ENCODE measurements around the gene ST6GALNAC1. TPM values are rescaled to one million over a fixed set of nuclear protein-coding genes. Genes with fewer than 3 reads are reported as not detected.

Gene ST6GALNAC1
- total and polyA plus RNA-seq, 2 of the 8 experiments (the other 6 are each of a cell fraction or from before 2014, with no cell fraction given): not detected

DNA sequence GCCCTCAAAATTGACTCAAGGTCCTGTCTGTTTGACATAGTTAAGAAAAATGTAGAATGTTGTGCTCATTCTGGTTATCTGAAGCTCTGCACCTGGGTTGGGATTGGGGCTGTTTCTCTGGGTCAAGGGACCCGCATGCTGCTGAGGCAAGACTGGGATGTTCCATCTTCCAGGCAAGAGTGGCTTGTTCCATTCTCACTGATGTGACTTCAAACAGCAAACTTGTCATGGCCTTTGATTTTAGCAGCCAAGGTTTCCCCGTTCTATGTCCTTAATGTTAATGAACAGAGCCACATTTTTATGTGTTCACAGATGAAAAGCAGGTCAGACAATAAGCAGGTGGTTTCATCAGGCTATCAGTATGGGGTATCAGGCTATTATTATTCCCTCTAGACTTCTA lies 25.7 kb downstream of the ST6GALNAC1 start:
- no peaks in the 10 kb centered on the region; a peak in 2 of 7 replicates for H3K27me3 ChIP-seq (replicated peaks in 1 of 4; ENCODE audit: control insufficient read depth in 3 of 4, extremely low read depth in 1 of 4, insufficient read depth in 3 of 4, low read length in 3 of 4)
- H2BK12ac ChIP-seq (ENCODE audit: low read depth, low read length): no peak overlapping the region
- no peak overlapping the region for H3K4me3 ChIP-seq (ENCODE audit: extremely low read depth in 1 of 4, insufficient read depth in 2 of 4, low read depth in 3 of 4, low read length in 4 of 4)
- no peak overlapping the region; a peak in 1 of 7 replicates for H3K9ac ChIP-seq (replicated peaks in 1 of 4; ENCODE audit: extremely low read depth in 1 of 4, low read depth in 3 of 4, low read length in 3 of 4)
- no peaks in the 10 kb centered on the region for H4K20me1 ChIP-seq (replicated peaks in 1 of 2; ENCODE audit: control insufficient read depth in 1 of 2, insufficient read depth in 2 of 2, low read length in 2 of 2)
- H2BK20ac ChIP-seq (ENCODE audit: low read length): no peak overlapping the region
- peaks cover 0 to 2% (median 1%) of the 10 kb centered on the region in 4 experiments; a peak in 3 of 7 replicates for H3K4me1 ChIP-seq (replicated peaks in 1 of 4; ENCODE audit: control insufficient read depth in 3 of 4, insufficient read depth in 4 of 4, low read length in 3 of 4)
- H2AK5ac ChIP-seq (ENCODE audit: low read depth, low read length): no peak overlapping the region
- no peak overlapping the region for H3K18ac ChIP-seq (ENCODE audit: extremely low read depth, low read length)
- FAIRE-seq: no peak
- H3K23ac ChIP-seq (ENCODE audit: insufficient read length): no peak overlapping the region
- no peak overlapping the region for H3K14ac ChIP-seq (ENCODE audit: insufficient read length)
- H2BK5ac ChIP-seq (ENCODE audit: low read depth, low read length): no peak overlapping the region
- H4K8ac ChIP-seq (ENCODE audit: extremely low read depth, insufficient read depth, low read length): no peak overlapping the region
- no peak for DNase-seq (ENCODE audit: low read depth in 1 of 2, low spot score in 2 of 2)
- no peaks in the 10 kb centered on the region for H3K23me2 ChIP-seq (ENCODE audit: low read depth, low read length)
- H3K36me3 ChIP-seq (ENCODE audit: control insufficient read depth in 2 of 4, insufficient read depth in 4 of 4, low read length in 3 of 4): no peaks in the 10 kb centered on the region; a peak in 1 of 8 replicates
- H3K79me1 ChIP-seq (ENCODE audit: low read depth, low read length): no peaks in the 10 kb centered on the region
- TF ChIP-seq RBBP5 (IDR thresholded peaks at IDR 0.05; ENCODE audit: borderline replicate concordance, low read depth, low read length): no peak
- no peak for TF ChIP-seq CHD2 (IDR thresholded peaks at IDR 0.05; ENCODE audit: low read length)
- no peak for TF ChIP-seq POLR2AphosphoS5 (IDR thresholded peaks at IDR 0.05; ENCODE audit: low read depth, low read length)
- no peak for TF ChIP-seq EZH2 (IDR thresholded peaks at IDR 0.05; ENCODE audit: low read depth, low read length, severe bottlenecking)
- TF ChIP-seq PHF8 (conservative IDR thresholded peaks at IDR 0.05; ENCODE audit: low read depth, low read length): no peak
- TF ChIP-seq TEAD4 (IDR thresholded peaks at IDR 0.05; ENCODE audit: low read depth, low read length): no peak
- no peak for TF ChIP-seq TCF12 (IDR thresholded peaks at IDR 0.05; ENCODE audit: low read depth, low read length)
- no peak for TF ChIP-seq RNF2 (IDR thresholded peaks at IDR 0.05; ENCODE audit: borderline replicate concordance, low read depth, low read length, missing control alignments, poor library complexity, severe bottlenecking)
- TF ChIP-seq BRCA1 (IDR thresholded peaks at IDR 0.05; ENCODE audit: low read depth, low read length): no peak
- TF ChIP-seq CBX5 (IDR thresholded peaks at IDR 0.05; ENCODE audit: low read depth, low read length): no peak
- TF ChIP-seq SP4 (IDR thresholded peaks at IDR 0.05; ENCODE audit: low read length): no peak
- no peak for TF ChIP-seq BCL11A (IDR thresholded peaks at IDR 0.05; ENCODE audit: low read depth in 2 of 2, low read length in 2 of 2)
- no peak for TF ChIP-seq JUND (IDR thresholded peaks at IDR 0.05; ENCODE audit: low read length)
- no peak for TF ChIP-seq FOSL1 (IDR thresholded peaks at IDR 0.05; ENCODE audit: insufficient read depth, low read depth, low read length)
- TF ChIP-seq TBP (IDR thresholded peaks at IDR 0.05; ENCODE audit: low read depth, low read length): no peak
- no peak overlapping the region for H2AFZ ChIP-seq (ENCODE audit: low read length)
- no peak overlapping the region for H4K91ac ChIP-seq (replicated peaks; ENCODE audit: insufficient read length, low read length)
- H2BK120ac ChIP-seq (replicated peaks; ENCODE audit: low read depth, low read length): no peak overlapping the region
- H3K4ac ChIP-seq (replicated peaks; ENCODE audit: insufficient read length, low read depth, low read length): no peak overlapping the region
- H4K5ac ChIP-seq (ENCODE audit: insufficient read length, low read depth, low read length): no peak overlapping the region
- POLR2A ChIA-PET (ENCODE audit: partially characterized antibody): interaction anchor here (1.2 kb wide), 1 partner anchor 13 kb away, joined by 3 read pairs; no protein-coding TSS in a partner anchor
- H3K4me2 ChIP-seq (ENCODE audit: insufficient read depth in 1 of 2, low read depth in 2 of 2, low read length in 2 of 2): no peak overlapping the region
- H3K79me2 ChIP-seq (ENCODE audit: control insufficient read depth in 1 of 2, insufficient read depth in 2 of 2, low read length in 2 of 2): no peaks in the 10 kb centered on the region
- no peak overlapping the region for H3K56ac ChIP-seq (replicated peaks; ENCODE audit: insufficient read length, low read depth, low read length)
- H3K27ac ChIP-seq (ENCODE audit: low read depth, low read length): no peak overlapping the region
- no peak overlapping the region for H2BK15ac ChIP-seq (ENCODE audit: low read length)
- CTCF ChIA-PET (ENCODE audit: partially characterized antibody): interaction anchor here (0.9 to 1.9 kb wide), 6 partner anchors 11 to 95 kb away, joined by 3 to 8 read pairs (median 3); no protein-coding TSS in a partner anchor
- WGBS, 2 experiments (ENCODE audit: extremely low coverage in 1 of 2, insufficient coverage in 1 of 2, insufficient read length in 1 of 2, insufficient replicate concordance in 2 of 2, low coverage in 1 of 2, low lambda C conversion rate in 2 of 2, missing lambda C conversion rate in 1 of 2): 93% methylated on average over 2 of the region's 2 CpGs; no CpG with 5 or more reads in 1 of the 2 experiments
- peaks cover 6 to 13% of the 10 kb centered on the region in 2 experiments for H3K9me3 ChIP-seq (ENCODE audit: insufficient read depth in 2 of 2, low read depth in 1 of 2, low read length in 1 of 2)
